Endothelial cell of umbilical vein (primary cell): Measurements from ENCODE around the gene SELPLG. TPM values are rescaled to one million over a fixed set of nuclear protein-coding genes. Genes with fewer than 3 reads are reported as not detected.

Experiments used
- BruUV-seq: library from RNA; stranded (reverse); fragments of 400-500 nt; replicated peaks from 2 replicates; lab custom pipeline; 2021; lab: Mats Ljungman, UMichigan
- CTCF ChIA-PET: fragments of 300-600, 350-600 bp; sonication (Branson Sonifier 250); formaldehyde crosslinking; loops from one replicate; lab custom pipeline; 2021; ENCODE audit warnings: antibody characterized with exemption, inconsistent platforms; lab: Charles Lee
- POLR2A ChIA-PET: fragments of 300-600, 350-600 bp; sonication (Branson Sonifier 250); formaldehyde crosslinking; loops from one replicate; lab custom pipeline; 2021; ENCODE audit warnings: antibody characterized with exemption, inconsistent platforms; lab: Charles Lee
- DNase-seq: peaks from one replicate; pipeline ENCODE4 v3.0.0-alpha.2; 2011; ENCODE audit warnings: low read depth, low spot score
- FAIRE-seq: peaks from 2 replicates; lab custom pipeline; 2011; peaks lifted over from hg19 to GRCh38; lab: Jason Lieb, UNC
- H2AFZ ChIP-seq: 2 replicates; pipeline ENCODE4 v1.6.0; 2012; ENCODE audit warnings: low read depth, low read length, control low read depth, inconsistent platforms
- H3K27ac ChIP-seq: 2 replicates; pipeline ENCODE4 v1.5.1; 2011; ENCODE audit warnings: low read depth, mild to moderate bottlenecking, control low read depth, low read length, moderate library complexity; ENCODE audit not compliant: insufficient read depth
- H3K27me3 ChIP-seq, 2 experiments: 2 replicates each; pipeline versions ENCODE4 v1.6.0 to v1.6.1; 2011; ENCODE audit warnings: low read length in 2 of 2, mixed read lengths in 1 of 2; ENCODE audit not compliant: control insufficient read depth in 2 of 2, insufficient read depth in 2 of 2
- H3K36me3 ChIP-seq, 2 experiments: 2 replicates in 1 of 2; 3 replicates in 1 of 2; pipeline ENCODE4 v1.5.1; 2011; ENCODE audit warnings: low read length in 2 of 2, mild to moderate bottlenecking in 1 of 2, moderate library complexity in 1 of 2; ENCODE audit not compliant: control insufficient read depth in 2 of 2, insufficient read depth in 2 of 2; ENCODE audit errors: extremely low read depth in 1 of 2
- H3K4me1 ChIP-seq: 3 replicates; pipeline ENCODE4 v1.5.1; 2011; ENCODE audit warnings: mild to moderate bottlenecking, low read length; ENCODE audit not compliant: control insufficient read depth, insufficient read depth; ENCODE audit errors: extremely low read depth
- H3K4me2 ChIP-seq: 2 replicates; pipeline ENCODE4 v1.6.1; 2011; ENCODE audit warnings: low read length, control low read depth, mixed read lengths; ENCODE audit not compliant: insufficient read depth
- H3K4me3 ChIP-seq, 3 experiments: fragments of 200-600 bp in 1 of 3; sonication (generic), shearing (Covaris generic) in 1 of 3; replicated peaks in 1 of 3; 2 replicates each; pipeline ENCODE4 v1.5.1; 2011 to 2016; ENCODE audit warnings: control low read depth in 3 of 3, low read length in 3 of 3, mild to moderate bottlenecking in 2 of 3, inconsistent platforms in 1 of 3, low read depth in 1 of 3, moderate library complexity in 1 of 3; ENCODE audit not compliant: insufficient read depth in 1 of 3
- H3K79me2 ChIP-seq: 2 replicates; pipeline ENCODE4 v1.6.0; 2012; ENCODE audit warnings: low read length, inconsistent platforms; ENCODE audit not compliant: control insufficient read depth, insufficient read depth
- H3K9ac ChIP-seq: replicated peaks from 2 replicates; pipeline ENCODE3; 2011; ENCODE audit warnings: low read length, control low read depth; ENCODE audit not compliant: insufficient read depth; ENCODE audit errors: extremely low read depth
- H3K9me1 ChIP-seq: replicated peaks from 3 replicates; pipeline ENCODE4 v1.6.0; 2011; ENCODE audit warnings: mild to moderate bottlenecking, low read length; ENCODE audit not compliant: control insufficient read depth, insufficient read depth; ENCODE audit errors: extremely low read depth
- H3K9me3 ChIP-seq: replicated peaks from 2 replicates; pipeline ENCODE4 v1.5.1; 2012; ENCODE audit warnings: low read length, inconsistent platforms; ENCODE audit not compliant: control insufficient read depth, insufficient read depth
- H4K20me1 ChIP-seq: replicated peaks from 2 replicates; pipeline ENCODE3; 2011; ENCODE audit warnings: mild to moderate bottlenecking, low read length; ENCODE audit not compliant: control insufficient read depth, insufficient read depth; ENCODE audit errors: extremely low read depth
- EZH2 ChIP-seq: IDR thresholded peaks from 2 replicates; pipeline ENCODE4 v1.6.1; 2012; ENCODE audit warnings: borderline replicate concordance, low read depth, mild to moderate bottlenecking, moderate library complexity, low read length, inconsistent platforms; ENCODE audit not compliant: severe bottlenecking
- FOS ChIP-seq: IDR thresholded peaks from 2 replicates; pipeline ENCODE4 v1.6.1; 2011; ENCODE audit warnings: mild to moderate bottlenecking, low read length, moderate library complexity, borderline replicate concordance; ENCODE audit not compliant: insufficient read depth
- GATA2 ChIP-seq: IDR thresholded peaks from 2 replicates; pipeline ENCODE4 v1.7.0; 2011; ENCODE audit warnings: low read depth, mild to moderate bottlenecking, moderate library complexity, mixed read lengths, low read length; ENCODE audit not compliant: insufficient read length, insufficient read depth
- JUN ChIP-seq: IDR thresholded peaks from 2 replicates; pipeline ENCODE4 v1.6.1; 2011; ENCODE audit warnings: borderline replicate concordance, low read depth; ENCODE audit not compliant: insufficient read length, insufficient read depth
- MYC ChIP-seq: IDR thresholded peaks from one replicate; pipeline ENCODE4 v1.6.1; 2011; ENCODE audit warnings: mild to moderate bottlenecking, low read depth, low read length
- POLR2A ChIP-seq: IDR thresholded peaks from 2 replicates; pipeline ENCODE4 v1.6.1; 2012; ENCODE audit warnings: low read depth, mild to moderate bottlenecking, control low read depth, low read length
- POLR2AphosphoS5 ChIP-seq: IDR thresholded peaks from 2 replicates; pipeline ENCODE4 v1.6.1; 2012; ENCODE audit warnings: low read depth, mild to moderate bottlenecking, control low read depth, low read length, moderate library complexity; ENCODE audit not compliant: insufficient read depth
- dilution Hi-C: fragments of 300-500 bp; cut with MboI; formaldehyde crosslinking; loops from one replicate; pipeline ENCODE4 v1.15.0; 2019; ENCODE audit warnings: low sequenced_read_pairs; ENCODE audit not compliant: extremely low pct_ligation_motif_present
- intact Hi-C: fragments of 100-400 bp; cut with micrococcal nuclease; formaldehyde crosslinking; loops from one replicate; pipeline ENCODE4 v1.10.0; 2022
- polyA plus RNA-seq, 4 experiments: library from polyadenylated mRNA; depleted of rRNA in 3 of 4; stranded (reverse) in 3 of 4; unstranded in 1 of 4; fragments of >200 nt; gene quantifications; 2 replicates each; pipeline versions ENCODE4 v1.2.1 to v1.2.3, GENCODE V29; 2011 to 2012; ENCODE audit warnings: missing spikeins in 1 of 4
- total RNA-seq: library from RNA; stranded (reverse); gene quantifications from 2 replicates; pipeline ENCODE4 v1.2.3, GENCODE V29; 2021
- TF ChIP-seq, protein P1 (sequence below), 2 donors: IDR thresholded peaks; 1 replicate in 1 of 2; 2 replicates in 1 of 2; pipeline ENCODE4 v1.5.1; 2011; ENCODE audit warnings: low read length in 2 of 2, mild to moderate bottlenecking in 2 of 2, moderate library complexity in 2 of 2, control low read depth in 1 of 2, inconsistent platforms in 1 of 2, low read depth in 1 of 2; ENCODE audit not compliant: insufficient read depth in 1 of 2; ENCODE audit errors: extremely low read depth in 1 of 2
- TF ChIP-seq, protein P2 (sequence below): IDR thresholded peaks from 2 replicates; pipeline ENCODE4 v1.6.1; 2011; ENCODE audit not compliant: insufficient read depth, insufficient read length

Gene SELPLG
- total and polyA plus RNA-seq, 2 donors (not counting 3 experiments of a cell fraction or from before 2014, with no cell fraction given) = 1.0 to 1.2 TPM

DNA sequence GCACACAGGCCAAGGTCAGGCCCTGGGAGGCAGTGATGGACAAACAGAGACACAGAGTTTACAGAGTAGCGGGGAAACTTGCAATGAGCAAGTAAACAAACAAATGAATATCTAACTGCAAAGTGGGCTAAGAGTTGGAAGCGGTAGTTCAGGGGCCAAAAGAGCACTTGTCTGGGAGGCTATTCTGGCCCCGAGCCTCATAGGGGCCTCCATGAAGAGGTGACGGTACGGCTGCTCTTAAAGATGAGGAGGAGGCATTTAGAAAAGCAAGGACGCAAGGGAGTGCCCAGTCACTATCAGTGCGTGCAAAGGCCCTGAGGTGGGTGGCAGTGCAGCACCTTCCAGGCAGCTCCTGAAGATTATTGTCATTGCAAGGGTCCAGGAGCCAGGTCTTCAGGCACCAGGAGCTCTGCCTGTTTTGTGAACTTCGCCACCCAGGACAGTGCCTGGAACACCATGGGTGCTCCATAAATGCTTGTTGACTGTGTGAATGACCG is 31.4 kb downstream of the SELPLG start:
- Histone ChIP-seq H3K4me3 (no peak overlapping the region), H2AFZ (no peak overlapping the region), H3K9me1 (no peaks in the 10 kb centered on the region), H3K27ac (no peak overlapping the region), H3K36me3 (no peaks in the 10 kb centered on the region), H3K4me1 (no peaks in the 10 kb centered on the region), H3K4me2 (no peak overlapping the region), H3K9me3 (no peaks in the 10 kb centered on the region), H3K79me2 (no peaks in the 10 kb centered on the region), H4K20me1 (no peaks in the 10 kb centered on the region), H3K9ac (no peak overlapping the region), H3K27me3 (no peaks in the 10 kb centered on the region)
- intact Hi-C loops (no loop called here), dilution Hi-C loops (no loop called here)
- BruUV-seq = no TSS peak
- FAIRE-seq (no peak), DNase-seq (no peak)
- CTCF ChIA-PET = no interaction called here
- POLR2A ChIA-PET = no interaction called here
- TF ChIP-seq FOS = no peak
- TF ChIP-seq POLR2A = no peak
- TF ChIP-seq, protein P1, sequence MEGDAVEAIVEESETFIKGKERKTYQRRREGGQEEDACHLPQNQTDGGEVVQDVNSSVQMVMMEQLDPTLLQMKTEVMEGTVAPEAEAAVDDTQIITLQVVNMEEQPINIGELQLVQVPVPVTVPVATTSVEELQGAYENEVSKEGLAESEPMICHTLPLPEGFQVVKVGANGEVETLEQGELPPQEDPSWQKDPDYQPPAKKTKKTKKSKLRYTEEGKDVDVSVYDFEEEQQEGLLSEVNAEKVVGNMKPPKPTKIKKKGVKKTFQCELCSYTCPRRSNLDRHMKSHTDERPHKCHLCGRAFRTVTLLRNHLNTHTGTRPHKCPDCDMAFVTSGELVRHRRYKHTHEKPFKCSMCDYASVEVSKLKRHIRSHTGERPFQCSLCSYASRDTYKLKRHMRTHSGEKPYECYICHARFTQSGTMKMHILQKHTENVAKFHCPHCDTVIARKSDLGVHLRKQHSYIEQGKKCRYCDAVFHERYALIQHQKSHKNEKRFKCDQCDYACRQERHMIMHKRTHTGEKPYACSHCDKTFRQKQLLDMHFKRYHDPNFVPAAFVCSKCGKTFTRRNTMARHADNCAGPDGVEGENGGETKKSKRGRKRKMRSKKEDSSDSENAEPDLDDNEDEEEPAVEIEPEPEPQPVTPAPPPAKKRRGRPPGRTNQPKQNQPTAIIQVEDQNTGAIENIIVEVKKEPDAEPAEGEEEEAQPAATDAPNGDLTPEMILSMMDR (IDR thresholded peaks at IDR 0.05; ENCODE audit: extremely low read depth in 1 of 2, insufficient read depth in 1 of 2, low read depth in 1 of 2, low read length in 2 of 2) = no peak
- TF ChIP-seq POLR2AphosphoS5 = no peak
- no peak for TF ChIP-seq EZH2
- TF ChIP-seq GATA2 = no peak
- TF ChIP-seq JUN = no peak
- no peak for TF ChIP-seq MYC
- TF ChIP-seq, protein P2, sequence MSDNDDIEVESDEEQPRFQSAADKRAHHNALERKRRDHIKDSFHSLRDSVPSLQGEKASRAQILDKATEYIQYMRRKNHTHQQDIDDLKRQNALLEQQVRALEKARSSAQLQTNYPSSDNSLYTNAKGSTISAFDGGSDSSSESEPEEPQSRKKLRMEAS = no peak
